HG02678 (cell line): Measurements from ENCODE around the gene VPS13A.
"Not testable (repeated sequence)": the region's sequence is repeated elsewhere in the genome, so short reads cannot be mapped to it uniquely, and the experiment has no call there.

Experiments used
- ATAC-seq: cut with Tn5 transposase; IDR thresholded peaks from one replicate; pipeline ENCODE4 v1.9.1; 2021; ENCODE audit warnings: mild to moderate bottlenecking, moderate library complexity; ENCODE audit not compliant: unreplicated experiment

The VPS13A gene

DNA sequence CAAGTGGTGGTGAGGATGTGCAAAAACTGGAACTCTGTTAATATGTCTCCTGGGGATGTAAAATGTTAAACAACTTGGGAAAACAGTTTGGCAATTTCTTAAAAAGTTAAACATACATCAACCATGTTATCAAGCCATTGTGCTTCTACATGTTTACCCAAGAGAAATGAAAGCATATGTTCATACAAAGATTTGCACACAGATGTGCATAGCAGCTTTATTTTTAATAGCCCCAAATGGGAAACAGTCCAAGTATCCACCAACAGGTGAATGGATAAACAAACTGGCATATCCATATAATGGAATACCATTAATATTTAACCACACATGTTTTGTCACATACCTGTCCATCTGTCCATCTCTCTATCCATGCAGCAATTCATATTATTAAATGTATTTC lies 6.2 kb downstream of the VPS13A start:
- no peak for ATAC-seq

DNA sequence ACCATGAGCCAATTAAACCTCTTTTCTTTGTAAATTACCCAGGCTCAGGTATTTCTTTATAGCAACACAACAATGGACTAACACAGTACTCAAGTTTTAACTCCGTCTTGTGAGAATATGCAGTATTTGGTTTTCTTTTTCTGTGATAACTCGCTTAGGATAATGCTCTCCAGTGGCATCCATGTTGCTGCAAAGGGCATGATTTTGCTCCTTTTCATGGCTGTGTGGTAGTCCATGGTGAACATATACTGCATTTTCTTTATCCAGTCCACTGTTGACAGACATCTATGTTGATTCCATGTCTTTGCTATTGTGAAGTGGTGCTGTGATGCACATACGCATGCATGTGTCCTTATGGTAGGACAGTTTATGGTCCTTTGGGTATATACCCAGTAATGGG lies 10.9 kb downstream of the VPS13A start:
- ATAC-seq = no peak

DNA sequence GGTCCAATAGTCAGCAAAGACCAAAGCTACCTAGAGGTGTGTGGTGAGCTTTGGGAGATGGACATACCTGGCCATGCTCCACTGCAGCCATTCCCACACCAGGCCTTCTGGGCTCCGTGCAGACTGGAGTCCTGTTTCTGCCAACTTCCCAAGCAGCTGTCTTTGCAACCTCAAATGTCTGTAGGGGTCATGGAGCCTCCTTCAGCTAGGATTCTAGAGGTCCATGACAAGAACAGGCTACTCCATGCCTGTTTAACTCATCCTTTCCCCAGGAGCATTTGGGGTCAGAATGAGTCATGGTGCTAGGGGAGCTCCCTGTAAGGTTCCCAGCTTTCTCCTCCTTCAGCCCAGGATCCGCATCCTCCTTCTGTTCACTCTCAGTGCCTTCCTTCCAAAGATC lies 17.1 kb downstream of the VPS13A start:
- ATAC-seq = no peak

DNA sequence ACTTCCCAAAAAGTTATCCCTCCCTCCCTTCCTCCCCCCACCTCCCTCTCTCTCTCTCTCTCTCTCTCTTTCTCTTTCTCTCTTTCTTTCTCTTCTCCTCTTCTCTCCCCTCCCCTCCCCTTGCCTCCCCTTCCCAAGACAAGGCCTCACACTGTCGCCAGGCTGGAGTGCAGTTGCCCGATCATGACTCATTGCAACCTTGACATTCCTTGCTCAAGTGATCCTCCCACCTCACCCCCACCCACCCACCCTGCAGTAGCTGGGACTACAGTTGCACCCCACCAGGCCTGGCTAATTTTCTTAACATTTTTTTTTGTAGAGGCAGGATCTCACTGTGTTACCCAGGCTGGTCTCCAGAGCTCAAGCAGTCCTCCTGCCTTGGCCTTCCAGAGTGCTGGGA lies 32.8 kb downstream of the VPS13A start:
- no peak for ATAC-seq

GRCh38 chr9:77211561-77211960 lies 34.2 kb downstream of the VPS13A start:
- no peak for ATAC-seq

DNA sequence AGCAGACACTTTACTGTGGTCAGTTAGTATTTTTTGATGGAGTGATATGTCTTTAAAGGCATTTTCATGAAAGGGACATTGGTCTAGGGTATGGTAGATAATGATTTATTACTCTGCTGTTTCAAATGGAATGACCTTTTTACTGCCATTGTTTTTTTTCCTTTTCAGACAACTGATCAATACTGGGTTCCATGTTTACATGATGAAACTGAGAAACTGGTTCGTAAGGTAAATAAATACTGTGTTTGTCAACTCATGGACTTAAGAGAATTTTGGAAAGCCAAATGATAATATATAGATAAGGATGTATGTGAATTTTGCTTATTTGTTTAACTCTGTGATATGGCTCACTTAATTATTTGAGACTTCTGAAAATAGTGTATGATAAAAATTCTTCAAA lies 35.5 kb downstream of the VPS13A start:
- no peak for ATAC-seq

DNA sequence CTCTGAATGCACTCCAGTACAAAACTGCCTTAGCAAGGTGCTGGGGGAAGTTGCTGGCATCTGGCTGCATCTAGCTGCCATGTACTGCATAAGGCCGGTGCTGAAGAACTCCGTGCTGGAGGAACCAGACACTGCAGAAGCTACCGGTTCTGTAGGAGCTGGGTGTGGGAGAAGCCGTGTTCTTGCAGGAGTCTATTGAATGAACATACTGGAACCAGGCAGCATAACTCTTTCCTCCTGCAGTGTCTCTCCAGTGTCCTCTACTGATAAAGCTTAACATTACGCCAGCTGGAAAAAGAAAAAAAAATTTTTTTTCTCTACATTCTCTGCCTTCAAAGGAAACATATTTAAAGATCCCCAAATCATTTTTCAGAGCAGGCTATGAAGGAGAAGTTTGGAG lies 38.5 kb downstream of the VPS13A start:
- no peak for ATAC-seq

DNA sequence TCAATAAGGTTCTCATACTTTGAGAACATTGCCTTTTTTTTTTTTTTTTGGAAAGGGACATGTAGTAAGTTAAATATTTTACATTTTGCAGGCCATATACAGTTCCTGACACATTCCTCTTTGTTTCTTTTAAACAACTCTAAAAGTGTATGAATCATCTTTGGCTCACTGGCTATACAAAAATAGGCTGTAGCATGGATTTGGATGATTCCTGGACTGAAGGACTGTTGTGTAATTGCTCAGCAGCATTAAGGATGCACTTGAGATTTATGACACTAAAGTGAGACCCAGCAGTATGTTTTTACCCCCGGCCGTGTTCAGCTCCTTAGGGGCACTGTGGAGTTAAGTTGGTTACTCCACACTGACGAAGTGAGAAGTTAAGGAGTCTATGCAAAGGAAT lies 41.3 kb downstream of the VPS13A start:
- no peak for ATAC-seq

- ATAC-seq = no peak
Observed at GRCh38 chr9:77221431-77221830, 44.1 kb downstream of the VPS13A start.

DNA sequence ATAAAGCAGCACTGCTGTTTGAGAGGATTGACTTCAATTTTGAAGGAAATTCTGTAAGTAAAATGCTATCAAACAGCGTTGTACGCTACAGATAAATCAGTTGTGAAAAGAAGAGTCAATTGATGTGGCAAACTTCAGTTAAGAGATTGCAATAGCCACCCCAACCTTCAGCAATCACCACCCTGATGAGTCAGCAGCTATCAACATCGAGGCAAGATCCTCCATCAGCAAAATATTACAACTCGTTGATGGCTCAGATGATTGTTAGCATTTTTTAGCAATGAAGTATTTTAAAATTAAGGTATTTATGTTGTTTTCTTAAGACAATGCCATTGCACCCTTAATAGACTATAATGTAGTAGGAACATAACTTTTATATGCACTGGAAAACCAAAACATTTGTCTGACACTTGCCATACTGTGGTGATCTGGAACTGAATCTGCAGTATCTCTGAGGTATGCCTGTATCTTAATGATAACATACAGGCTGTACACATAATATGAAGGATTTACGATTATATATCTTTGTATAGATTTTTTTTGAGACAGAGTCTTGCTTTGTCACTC lies 47.5 kb downstream of the VPS13A start:
- ATAC-seq = no peak

DNA sequence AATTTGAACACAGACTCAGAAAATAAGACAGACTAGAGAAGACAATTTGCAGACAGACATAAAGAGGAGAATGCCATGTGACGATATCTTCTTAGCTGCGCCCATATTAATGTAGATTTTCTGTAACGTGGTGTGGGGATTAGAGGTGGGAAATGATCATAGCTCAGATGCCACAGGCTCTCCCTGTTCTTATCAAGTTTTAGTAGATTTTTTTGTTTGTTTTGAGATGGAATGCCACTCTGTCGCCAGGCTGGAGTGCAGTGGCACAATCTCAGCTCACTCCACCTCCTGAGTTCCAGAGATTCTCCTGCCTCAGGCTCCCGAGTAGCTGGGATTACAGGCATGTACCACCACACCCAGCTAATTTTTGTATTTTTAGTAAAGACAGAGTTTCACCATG lies 59.4 kb downstream of the VPS13A start:
- ATAC-seq = no peak

GRCh38 chr9:77237896-77238295 lies 60.6 kb downstream of the VPS13A start:
- ATAC-seq = no peak

GRCh38 chr9:77251050-77251449 lies 73.7 kb downstream of the VPS13A start:
- ATAC-seq = no peak

DNA sequence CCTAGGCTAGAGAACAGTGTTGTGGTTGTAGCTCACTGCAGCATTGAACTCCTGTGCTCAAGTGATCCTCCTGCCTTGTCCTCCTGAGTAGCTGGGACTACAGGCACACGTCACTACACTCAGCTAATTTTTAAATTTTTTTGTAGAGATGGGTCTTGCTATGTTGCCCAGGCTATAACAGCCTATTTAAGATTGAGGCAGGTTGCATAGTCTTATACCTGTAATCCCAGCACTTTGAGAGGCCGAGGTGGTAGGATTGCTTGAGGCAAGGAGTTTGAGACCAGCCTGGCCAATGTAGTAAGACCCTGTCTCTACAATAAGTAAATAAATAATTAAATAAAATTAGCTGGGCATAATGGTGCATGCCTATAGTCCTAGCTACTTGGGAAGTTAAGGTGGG lies 79.9 kb downstream of the VPS13A start:
- ATAC-seq = no peak

DNA sequence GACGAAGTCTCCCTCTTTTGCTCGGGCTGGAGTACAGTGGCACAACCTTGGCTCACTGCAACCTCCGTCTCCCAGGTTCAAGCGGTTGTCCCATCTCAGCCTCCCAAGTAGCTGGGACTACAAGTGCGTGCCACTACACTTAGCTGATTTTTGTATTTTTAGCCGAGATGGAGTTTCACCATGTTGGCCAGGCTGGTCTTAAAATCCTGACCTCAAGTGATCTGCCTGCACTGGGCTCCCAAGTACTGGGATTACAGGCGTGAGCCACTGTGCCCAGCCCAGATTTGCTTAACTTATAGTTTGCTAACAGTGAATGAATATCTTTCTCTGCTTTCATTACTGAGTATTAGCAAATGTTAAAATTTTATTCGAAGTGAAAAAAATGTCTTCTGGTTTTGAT lies 84.3 kb downstream of the VPS13A start:
- no peak for ATAC-seq

DNA sequence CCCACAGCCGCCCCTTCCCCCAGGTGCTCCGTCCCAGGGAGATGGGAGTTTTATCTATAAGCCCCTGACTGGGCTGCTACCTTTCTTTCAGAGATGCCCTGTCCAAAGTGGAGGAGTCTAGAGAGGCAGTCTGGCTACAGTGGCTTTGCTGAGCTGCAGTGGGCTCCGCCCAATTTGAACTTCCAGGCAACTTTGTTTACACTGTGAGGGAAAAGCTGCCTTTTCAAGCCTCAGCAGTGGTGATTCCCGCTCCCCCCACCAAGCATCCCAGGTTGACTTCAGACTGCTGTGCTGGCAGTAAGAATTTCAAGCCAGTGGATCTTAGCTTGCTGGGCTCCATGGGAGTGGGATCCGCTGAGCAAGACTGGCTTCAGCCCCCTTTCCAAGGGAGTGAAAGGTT lies 90.4 kb downstream of the VPS13A start:
- not testable (repeated sequence) for ATAC-seq

DNA sequence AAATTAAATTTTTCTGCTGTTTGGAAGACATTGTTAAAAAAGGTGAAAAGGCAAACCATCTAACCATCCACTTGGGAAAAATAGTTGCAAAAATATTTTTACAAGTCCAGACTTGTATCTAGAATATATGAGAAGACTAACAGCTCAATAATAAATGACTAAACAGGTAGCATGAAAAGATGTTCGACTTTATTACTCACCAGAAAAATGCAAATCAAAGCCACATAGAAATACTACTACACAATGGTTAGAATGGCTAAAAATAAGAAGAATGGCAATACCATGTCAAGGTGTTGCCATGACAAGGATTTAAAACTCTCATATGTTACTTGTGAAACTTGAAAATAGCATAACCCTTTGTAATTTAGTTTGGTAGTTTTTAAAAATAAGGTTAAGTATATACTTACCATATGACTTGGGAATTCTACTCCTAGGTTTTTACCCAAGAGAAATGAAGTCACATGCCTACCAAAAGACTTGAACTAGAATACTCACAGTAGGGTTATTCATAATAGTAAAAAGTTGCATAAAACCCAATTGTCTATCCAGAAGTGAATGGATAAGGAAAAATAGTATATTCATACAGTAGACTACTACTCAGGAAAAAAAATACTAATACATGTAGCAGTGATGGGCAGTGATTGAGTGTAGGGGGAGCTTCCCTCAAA lies 93.8 kb downstream of the VPS13A start:
- peak; percentile 41 for ATAC-seq

DNA sequence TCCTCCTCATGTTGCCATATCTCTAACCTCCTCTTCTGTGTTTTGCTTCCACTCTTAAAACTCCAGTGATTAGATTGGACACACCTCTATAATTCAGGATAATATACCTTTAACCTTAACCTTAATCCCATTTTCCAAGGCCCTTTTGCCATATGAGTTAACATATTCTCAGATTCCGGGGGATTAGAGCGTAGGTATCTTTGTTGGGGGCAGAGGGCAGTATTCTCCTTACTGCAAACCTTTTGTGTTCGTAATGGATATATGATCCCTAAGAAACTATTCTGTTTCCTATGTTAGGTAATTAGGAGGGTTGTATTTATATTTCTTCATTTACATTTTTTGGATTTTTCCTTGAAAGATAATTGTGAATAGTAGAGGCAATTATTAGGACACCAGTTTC lies 99.5 kb downstream of the VPS13A start:
- ATAC-seq = no peak

DNA sequence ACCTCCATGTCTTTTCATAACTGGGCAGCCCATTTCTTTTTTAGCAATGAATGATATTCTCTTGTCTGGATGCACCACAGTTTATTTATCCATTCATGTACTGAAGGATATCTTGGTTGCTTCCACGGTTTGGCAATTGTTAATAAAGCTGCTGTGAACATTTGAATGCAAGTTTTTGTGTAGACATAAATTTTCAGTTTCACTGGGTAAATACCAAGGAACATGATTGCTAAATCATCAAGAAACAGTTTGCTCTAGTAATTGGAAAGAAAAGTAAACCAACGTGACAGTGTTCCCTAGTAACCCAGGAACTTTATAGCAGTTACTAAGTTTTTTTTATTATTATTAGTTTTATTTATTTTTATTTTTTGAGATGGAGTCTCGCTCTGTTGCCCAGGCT lies 100.4 kb downstream of the VPS13A start:
- no peak for ATAC-seq

DNA sequence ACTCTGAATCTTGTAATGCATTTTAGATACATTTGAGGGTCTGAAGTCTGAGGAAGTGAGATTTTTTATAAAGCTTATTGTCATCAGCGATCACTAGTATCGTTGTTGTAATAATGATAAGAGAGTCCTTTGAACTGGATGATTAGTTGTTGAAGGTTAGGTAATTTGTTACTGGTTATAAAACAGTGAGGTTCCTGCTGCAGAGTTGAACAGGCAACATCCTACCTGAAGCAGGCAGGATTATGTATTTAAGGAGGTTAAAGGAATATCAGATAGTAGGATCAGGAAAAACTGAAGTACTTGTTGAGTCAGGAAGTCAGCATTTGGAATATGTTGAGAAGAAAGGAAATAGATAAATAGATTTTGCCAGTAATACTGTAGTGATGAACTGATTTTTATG lies 106.7 kb downstream of the VPS13A start:
- ATAC-seq = no peak

- ATAC-seq = no peak
Observed at GRCh38 chr9:77284616-77285015, 107.3 kb downstream of the VPS13A start.

GRCh38 chr9:77290373-77290772 lies 113.0 kb downstream of the VPS13A start:
- no peak for ATAC-seq

GRCh38 chr9:77291714-77292113 lies 114.4 kb downstream of the VPS13A start:
- ATAC-seq = no peak
